ENCODE data around the gene TPD52L2.
"Not testable (repeated sequence)": the region's sequence is repeated elsewhere in the genome, so short reads cannot be mapped to it uniquely, and the experiment has no call there.

TPD52L2 gene

DNA sequence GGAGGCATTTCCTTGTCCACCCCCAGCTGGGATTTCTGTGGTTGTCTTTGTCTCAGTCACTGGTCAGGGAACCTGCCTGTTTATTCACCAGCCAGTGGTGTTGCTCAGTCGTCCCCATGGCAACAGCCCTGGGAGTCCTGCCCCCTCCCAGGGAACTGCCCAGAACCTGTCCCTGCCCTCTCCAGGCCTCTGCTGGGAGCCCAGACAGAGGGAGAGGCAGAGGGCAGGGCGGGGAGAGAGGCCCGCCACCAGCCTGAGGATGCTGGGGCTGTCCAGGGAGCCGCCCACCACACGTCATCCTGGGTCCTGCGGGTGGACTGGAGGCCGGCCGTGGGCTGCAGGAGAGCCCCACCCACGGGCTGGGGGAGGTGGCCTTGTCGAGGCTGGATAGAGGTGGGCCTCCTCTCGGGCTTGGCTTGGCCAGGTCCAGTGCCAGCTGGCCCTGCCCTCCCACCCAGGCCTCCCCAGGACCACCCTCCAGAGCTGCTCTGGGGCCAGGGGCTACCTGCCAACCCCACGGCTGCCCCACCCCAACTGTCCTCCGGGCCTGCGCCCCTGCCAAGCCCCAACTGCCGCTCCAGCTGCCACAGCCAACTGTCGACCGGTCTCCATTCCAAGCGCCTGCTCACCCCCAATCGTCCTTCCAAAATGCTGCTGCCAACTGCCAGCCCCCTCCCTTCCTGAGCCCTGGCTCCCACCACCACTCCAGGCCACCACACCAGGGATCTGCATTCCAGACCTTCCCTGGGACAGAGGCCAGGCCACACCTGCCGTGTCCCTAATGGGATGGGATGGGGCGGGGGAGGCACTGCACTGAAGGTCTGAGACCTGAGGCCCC, 29.8 kb upstream of the TPD52L2 start:
- DNase-seq (ENCODE audit: low spot score), result peak; percentile 99

DNA sequence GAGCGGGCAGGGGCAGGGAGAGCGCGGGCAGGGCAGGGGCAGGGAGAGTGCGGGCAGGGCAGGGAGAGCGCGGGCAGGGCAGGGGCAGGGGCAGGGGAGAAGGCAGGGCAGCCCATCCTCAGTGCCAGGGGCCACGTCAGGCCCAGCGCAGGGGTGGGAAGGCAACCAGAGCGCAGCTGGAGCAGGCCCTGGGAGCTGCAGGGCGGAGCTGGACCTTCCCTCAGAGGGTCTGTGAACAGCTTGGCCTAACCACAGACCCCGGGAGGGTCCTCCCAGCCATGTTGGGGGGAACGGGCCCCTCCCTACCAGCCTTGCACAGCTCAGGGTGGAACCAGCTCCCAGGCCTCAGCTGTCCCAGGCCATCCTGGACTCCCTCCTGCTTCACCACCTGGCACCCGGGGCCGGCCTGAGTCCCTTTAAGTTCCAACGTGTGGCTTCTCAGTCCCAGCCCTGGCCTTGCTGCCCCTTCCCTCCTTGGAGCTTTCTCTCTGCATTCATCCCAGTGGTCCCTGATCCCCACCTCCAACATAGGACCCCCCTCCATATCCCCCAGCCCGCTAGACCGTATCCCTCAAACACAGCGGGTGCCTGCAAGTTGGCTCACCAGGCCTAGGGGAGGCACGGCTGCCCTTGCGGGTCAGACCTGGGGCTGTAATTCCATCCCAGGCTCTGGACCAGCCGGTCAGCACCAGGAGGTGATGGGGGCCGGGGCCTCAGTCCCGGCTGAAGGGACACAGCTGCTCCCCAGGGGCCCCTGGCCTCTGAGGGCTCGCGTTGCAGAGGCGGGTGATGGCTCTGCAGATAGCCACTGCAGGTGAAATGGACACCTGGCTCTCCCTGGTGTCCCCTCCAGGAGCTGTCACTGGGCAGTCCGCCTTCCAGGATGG, 28.4 kb upstream of the TPD52L2 start:
- DNase-seq (ENCODE audit: low spot score), result no peak

GRCh38 chr20:63837479-63837878, 27.6 kb upstream of the TPD52L2 start:
- DNase-seq (ENCODE audit: low spot score), result no peak

GRCh38 chr20:63839620-63840019, 25.4 kb upstream of the TPD52L2 start:
- no peak for DNase-seq (ENCODE audit: low spot score)

DNA sequence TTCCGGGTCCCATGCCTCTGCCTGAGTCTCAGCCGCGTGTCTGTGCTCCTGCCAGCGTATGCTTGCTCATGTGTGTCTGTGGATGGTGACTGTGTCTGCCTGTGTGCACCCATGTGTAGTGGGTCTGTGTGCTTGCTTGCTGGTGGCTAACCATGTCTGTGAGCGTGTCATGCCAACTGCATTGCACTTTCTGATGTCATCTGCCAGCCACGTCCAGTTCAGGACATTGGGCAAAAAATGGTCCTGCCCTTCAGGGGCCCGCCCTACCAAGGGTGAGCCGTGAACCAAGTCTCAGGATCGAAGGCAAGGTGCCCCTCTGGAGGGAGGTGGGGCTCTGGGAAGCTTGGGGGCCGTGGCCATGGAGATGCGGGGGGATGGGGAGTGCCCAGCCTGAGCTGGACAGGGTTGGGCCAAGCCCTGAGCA, 24.7 kb upstream of the TPD52L2 start:
- no peak for DNase-seq (ENCODE audit: low spot score)

GRCh38 chr20:63842258-63842657, 22.8 kb upstream of the TPD52L2 start:
- DNase-seq (ENCODE audit: low spot score), result no peak

GRCh38 chr20:63843222-63843621, 21.8 kb upstream of the TPD52L2 start:
- no peak for DNase-seq (ENCODE audit: low spot score)

DNA sequence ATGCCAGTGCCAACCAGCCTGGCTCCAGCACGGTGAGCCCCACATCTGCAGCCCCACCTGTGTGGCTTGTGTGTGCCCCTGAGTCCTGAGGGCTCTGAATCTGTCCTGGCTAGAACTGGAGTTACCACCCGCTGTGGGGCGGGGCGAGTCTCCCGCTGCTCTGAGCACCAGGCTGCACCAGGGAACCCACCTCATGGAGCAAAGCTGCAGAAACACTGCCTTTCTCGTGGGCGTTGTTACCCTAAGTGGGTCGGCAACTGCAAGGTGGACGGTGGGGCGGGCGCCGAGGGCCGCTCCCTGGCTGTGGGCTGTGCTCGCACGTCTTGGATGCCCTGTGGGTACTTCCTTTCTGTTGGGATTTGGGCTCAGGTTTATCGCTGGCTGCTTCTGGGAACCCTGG, 21.3 kb upstream of the TPD52L2 start:
- DNase-seq (ENCODE audit: low spot score), result no peak

DNA sequence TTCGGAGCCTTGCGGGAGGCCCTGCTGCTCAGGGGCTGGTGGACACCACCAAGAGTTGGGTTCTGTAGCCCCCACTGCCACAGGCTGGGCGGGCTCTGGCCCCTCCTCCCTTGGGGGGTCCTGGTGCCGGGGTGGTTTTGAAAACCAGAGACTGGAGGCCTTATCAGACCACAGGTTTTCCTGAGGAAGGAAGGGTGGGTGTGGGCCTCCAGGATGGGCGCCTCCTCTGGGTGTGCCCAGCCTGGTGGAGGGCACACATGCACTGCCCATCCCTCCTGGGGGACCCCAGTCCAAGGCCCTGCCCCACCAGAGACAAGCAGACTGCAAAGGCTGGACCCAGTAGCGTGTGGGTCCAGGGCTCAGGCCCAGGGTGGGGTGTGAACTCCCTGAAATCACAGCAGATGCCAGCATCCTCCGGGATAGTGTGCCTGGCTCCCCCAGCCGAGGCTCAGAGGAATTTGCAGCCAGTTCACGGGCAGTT, 20.5 kb upstream of the TPD52L2 start:
- DNase-seq (ENCODE audit: low spot score), result no peak

GRCh38 chr20:63846128-63846771, 18.8 kb upstream of the TPD52L2 start:
- peak; percentile 94 for DNase-seq (ENCODE audit: low spot score)

DNA sequence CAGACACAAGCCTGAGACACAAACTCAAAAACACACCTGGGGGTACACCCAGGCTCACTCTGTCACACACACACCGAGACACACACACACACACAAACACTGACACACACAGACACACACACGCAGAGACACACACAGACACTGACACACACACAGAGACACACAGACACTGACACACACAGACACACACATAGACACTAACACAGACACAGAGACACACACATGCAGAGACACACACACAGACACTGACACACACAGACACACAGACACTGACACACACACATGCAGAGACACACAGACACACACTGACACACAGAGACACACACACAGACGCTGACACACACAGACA, 18.2 kb upstream of the TPD52L2 start:
- no peak for DNase-seq (ENCODE audit: low spot score)

DNA sequence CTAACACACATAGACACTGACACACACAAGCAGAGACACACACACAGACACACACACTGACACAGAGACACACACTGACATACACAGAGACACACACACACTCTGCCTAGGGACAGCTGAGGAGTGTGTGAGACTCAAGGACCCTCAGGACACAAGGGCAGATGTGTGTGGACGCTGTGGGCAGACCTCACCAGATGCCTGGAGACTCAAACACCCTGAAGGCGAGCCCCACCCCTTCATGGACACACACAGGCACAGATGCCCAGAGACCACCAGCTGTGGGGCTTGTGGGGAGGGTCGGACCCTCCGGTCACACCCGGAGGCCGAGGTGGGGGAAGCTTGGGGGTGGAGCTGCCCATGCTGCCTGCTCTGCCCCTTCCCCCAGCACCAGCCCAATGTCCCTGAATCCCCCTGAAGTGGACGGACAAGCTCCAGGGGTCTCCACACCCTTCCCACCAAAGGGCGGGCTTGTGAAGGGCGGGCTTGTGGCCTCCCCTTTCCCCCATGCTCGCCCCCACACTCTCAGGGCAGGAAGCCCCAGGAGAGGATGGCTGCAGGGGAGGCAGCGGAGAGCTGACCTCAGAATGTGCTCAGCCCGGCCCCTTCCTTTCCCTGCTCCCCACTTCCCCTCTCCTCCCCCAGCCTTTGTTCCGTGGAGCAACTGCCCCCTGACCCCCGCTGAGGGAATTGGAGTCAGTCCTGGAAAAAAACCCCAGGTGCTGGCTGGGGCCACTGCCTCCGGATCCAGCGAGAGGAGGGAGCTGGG, 17.6 kb upstream of the TPD52L2 start:
- no peak for DNase-seq (ENCODE audit: low spot score)

DNA sequence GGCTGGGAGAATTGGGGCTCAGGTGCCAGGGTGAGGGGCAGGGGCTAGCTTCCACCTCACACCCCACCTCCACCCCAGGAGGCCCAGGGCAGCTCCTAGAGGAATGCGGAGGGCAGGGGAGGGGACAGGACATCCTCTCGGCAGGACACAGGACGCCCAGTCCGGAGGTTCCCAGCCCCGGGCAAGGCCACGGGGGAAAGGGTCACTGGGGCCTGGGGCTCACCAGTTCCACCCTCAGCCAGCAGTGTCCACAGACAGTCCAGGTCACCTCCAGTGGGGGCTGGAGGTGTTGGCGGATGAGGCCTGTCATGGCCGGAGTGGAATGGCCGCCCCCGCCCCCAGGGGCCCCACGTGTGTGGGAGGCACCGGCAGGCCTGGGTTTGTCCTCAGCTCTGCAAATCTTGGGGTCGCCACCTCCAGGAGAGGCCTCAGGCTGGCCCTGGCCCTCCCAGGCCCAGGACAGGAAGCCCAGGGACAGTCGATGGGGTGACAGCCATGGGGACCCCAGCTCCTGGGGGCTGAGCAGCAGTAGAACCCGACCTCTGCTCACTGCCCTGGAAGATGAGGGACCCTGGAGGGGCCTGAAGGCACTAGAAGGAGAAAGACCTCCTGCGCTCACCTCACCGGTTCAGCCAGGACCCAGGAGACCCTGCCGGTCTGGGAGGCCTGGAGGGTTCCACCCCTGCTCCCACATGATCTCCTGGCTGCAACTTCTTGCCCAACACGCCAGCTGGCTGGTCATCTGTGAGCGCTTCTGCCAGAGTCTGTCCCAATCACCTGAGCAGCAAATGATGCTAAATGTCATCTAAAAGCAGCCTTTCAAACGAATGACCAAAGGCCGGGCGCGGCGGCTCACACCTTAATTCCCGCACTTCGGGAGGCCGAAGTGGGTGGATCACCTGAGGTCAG, 16.8 kb upstream of the TPD52L2 start:
- peak; percentile 41 for DNase-seq (ENCODE audit: low spot score)

DNA sequence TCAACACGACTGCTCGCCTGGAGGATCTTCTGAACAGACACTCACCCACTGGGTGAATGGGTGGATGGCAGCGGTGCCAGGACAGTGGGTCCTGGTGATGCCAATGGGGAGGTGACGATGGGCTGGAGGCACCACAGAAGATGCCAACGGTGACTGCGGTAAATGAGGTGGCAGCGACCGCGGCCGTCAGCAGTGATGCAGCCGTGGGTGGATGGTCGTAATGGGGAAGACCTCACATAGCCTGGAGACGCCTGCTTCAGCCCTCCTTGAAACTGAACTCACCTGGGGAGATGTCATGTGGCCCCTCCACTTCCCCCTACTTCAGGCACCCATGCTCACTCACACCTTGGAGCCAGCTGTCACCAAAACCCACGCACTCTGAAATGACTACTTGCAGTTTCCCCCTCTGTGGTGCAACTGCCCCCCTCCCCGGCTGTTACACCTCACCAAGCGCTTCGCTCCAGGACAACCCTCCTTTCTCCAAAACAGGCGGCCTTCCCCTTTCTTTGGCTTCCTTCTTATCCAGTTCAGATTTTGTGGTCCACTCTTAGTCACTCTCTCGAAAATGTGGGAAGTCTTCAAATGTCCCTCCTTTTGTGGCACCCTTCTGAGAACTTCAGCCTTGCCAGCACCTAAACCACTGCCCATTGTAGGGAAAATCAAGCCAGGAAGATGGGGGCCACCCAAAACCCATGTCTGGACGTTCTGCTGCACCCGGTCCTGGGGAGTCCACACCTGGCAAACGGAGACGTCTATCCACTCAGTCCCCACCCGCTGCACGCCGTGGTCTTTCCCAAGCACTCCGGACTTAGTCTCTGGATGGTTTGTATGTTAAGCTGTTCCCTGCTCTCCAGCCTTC, 14.2 kb upstream of the TPD52L2 start:
- DNase-seq (ENCODE audit: low spot score), result no peak

- not testable (repeated sequence) for DNase-seq (ENCODE audit: low spot score)
These were observed 13.5 kb upstream of the TPD52L2 start for GRCh38 chr20:63851548-63851943.

DNA sequence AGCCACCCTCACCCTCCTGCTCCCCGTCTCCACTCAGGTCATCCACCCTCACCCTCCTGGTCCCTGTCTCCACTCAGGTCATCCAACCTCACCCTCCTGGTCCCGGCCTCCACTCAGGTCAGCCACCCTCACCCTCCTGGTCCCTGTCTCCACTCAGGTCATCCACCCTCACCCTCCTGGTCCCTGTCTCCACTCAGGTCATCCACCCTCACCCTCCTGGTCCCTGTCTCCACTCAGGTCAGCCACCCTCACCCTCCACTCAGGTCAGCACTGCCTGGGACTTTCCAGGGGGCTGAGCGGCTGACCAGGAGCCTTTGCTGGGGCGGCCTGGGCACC, 11.4 kb upstream of the TPD52L2 start:
- DNase-seq (ENCODE audit: low spot score), result not testable (repeated sequence)

DNA sequence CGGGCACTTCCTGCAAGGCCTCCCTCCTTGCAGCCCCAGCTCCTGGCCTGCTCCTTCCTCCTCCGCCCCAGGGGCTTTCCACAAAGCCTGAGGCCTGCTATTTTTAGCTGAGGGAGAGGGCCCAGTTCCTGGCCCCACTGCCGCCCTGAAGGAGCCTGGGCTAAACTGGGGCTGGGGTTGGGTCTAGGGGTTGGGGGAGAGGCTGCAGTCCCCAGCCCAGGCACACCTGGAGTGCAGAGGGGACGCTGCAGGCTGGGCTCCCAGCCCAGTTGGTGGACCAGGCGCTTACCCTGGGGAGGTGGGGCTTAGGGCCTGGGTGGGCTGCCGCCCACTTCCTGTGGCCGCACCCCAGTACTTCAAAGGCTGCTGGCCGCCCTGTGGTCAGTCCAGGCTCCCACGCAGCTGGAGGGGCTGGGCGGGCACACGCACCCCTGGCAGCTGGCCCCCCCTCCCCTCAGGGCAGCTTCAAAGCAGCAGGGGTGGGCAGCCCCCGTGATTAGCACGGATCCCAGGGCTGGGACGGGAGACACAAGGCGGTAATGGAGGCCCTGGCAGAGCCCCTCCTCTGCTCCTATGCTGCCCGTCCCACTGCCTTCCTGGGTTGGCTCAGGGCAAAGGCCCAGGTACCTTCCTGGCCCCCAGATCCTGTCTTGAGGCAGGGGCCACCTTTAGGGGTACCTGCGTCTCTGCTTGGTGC, 10.9 kb upstream of the TPD52L2 start:
- DNase-seq (ENCODE audit: low spot score), result peak; percentile 43

DNA sequence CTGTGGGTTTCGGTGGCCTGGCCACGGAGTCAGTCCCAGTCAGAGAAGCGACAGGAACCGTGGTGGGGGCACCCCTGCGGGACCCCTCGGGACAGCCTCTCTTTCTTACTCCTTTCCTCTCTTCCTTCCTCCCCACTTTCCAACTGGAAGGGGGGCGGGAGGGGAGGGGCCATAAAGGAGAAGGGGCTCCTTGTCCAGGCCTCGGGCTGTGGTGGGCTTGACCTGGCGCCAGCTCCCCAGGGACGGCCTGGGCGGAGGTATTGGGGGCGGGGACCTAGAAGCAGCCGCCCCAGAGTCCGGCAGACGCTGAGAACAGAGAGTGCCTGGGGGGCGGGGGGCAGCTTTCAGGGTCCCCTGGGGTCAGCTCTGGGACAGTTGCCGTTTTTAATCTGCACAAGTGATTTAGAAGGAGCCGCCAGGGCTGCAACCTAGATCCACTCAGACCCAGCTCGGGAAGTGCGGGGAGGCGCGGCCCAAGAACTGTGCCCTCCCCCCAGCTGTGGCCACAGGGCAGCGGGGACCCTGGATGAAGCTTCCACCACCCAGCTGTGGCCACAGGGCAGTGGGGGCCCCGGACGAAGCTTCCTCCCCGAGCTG, 10.2 kb upstream of the TPD52L2 start:
- DNase-seq (ENCODE audit: low spot score), result peak; percentile 38

All from HuH-7.5 (cell line).